ENCODE data around the gene THUMPD1. TPM values are rescaled to one million over a fixed set of nuclear protein-coding genes. Genes with fewer than 3 reads are reported as not detected.
"Not testable (repeated sequence)": the region's sequence is repeated elsewhere in the genome, so short reads cannot be mapped to it uniquely, and the experiment has no call there.

Gene THUMPD1
- total and polyA plus RNA-seq, 2 experiments from 2014 or later: 44.6 to 93.0 TPM

DNA sequence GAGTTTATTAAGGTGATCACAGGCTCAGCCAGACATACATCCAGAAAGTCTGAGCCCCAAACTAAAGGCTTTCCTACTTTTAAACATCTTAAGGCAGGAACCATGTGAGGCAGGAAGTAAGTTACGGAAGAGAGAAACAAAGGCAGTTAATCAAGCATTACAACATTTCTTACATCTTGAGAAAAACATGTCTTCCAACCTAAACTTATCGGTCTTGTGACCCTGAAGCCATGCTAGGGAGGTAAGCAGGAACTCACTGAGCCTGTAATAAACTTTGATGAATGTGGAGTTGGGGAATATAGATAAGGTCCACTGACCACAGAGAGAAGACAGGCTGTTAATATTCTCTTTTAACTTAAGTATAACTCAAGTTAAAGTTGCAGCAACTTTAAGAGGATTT lies 18.7 kb upstream of the THUMPD1 start:
- Histone ChIP-seq H3K36me3 (ENCODE audit: insufficient read depth) (no peaks in the 10 kb centered on the region), H3K4me2 (no peak overlapping the region), H3F3A (replicated peaks; ENCODE audit: low read depth) (no peaks in the 10 kb centered on the region), H4K20me1 (replicated peaks; ENCODE audit: insufficient read depth) (no peaks in the 10 kb centered on the region), H3K9me2 (ENCODE audit: insufficient read depth) (no peaks in the 10 kb centered on the region), H3K4me3 (no peak overlapping the region), H3K27me3 (ENCODE audit: insufficient read depth) (no peaks in the 10 kb centered on the region), H3K27ac (ENCODE audit: low read depth) (no peak overlapping the region), H3K79me2 (replicated peaks; ENCODE audit: insufficient read depth) (no peaks in the 10 kb centered on the region), H3K4me1 (ENCODE audit: insufficient read depth) (no peaks in the 10 kb centered on the region), H2AFZ (peak overlapping the region; percentile 63; the same call in 1 of the 2 replicates)
- H3K4me3 Mint-ChIP-seq: no peak overlapping the region
- TF ChIP-seq JUNB (IDR thresholded peaks at IDR 0.05; ENCODE audit: unreplicated experiment) (no peak), EZH2phosphoT487 (IDR thresholded peaks at IDR 0.05; ENCODE audit: unreplicated experiment) (no peak), ZNF331 (CRISPR knock-in tag; IDR thresholded peaks at IDR 0.05; ENCODE audit: low read depth) (no peak), REST (IDR thresholded peaks at IDR 0.05; ENCODE audit: unreplicated experiment) (no peak), STAT1 (IDR thresholded peaks at IDR 0.05; ENCODE audit: unreplicated experiment) (no peak)
- H3K9me3 Mint-ChIP-seq: peaks cover 12% of the 10 kb centered on the region; the same call in 2 of the 3 replicates
- no peaks in the 10 kb centered on the region for H3K36me3 Mint-ChIP-seq (ENCODE audit: low read depth)
- no peak overlapping the region for H3K27ac Mint-ChIP-seq
- ATAC-seq (no peak), DNase-seq (ENCODE audit: low spot score) (no peak)
- H3K27me3 Mint-ChIP-seq (ENCODE audit: insufficient read depth, low read depth, poor library complexity): no peaks in the 10 kb centered on the region
- peaks cover 5% of the 10 kb centered on the region; the same call in 2 of the 3 replicates for H3K4me1 Mint-ChIP-seq

GRCh38 chr16:20755799-20756198 lies 14.2 kb upstream of the THUMPD1 start:
- H3K4me3 Mint-ChIP-seq, H3K9me3 Mint-ChIP-seq: not testable (repeated sequence)

DNA sequence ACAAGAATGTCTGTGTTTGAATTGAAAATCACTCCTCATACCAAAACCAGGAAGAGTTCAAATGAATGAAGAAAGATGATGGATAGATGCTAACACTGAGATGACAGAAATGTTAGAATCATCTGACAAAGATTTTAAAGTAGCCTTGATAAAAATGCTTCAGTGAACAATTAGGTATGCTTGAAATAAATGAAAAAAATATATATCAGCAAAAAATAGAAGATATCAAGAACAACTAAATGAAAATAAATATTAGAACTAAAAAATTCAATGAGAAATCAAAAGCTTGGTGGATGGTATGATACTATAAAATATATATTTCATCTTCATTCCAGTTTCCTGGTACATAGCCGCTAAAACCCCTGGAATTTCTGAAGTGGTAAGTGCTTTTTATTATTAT lies 13.6 kb upstream of the THUMPD1 start:
- Mint-ChIP-seq H3K9me3 (peaks cover 3% of the 10 kb centered on the region; the same call in 1 of the 3 replicates), H3K36me3 (ENCODE audit: low read depth) (no peaks in the 10 kb centered on the region), H3K4me3 (no peak overlapping the region), H3K27ac (no peak overlapping the region), H3K4me1 (peaks cover 5% of the 10 kb centered on the region; the same call in 2 of the 3 replicates), H3K27me3 (ENCODE audit: insufficient read depth, low read depth, poor library complexity) (no peaks in the 10 kb centered on the region)
- DNase-seq (ENCODE audit: low spot score): no peak
- no peaks in the 10 kb centered on the region for H3K36me3 ChIP-seq (ENCODE audit: insufficient read depth)
- H3F3A ChIP-seq (replicated peaks; ENCODE audit: low read depth): no peaks in the 10 kb centered on the region
- no peaks in the 10 kb centered on the region for H3K27me3 ChIP-seq (ENCODE audit: insufficient read depth)
- no peak overlapping the region for H2AFZ ChIP-seq
- no peaks in the 10 kb centered on the region for H3K4me1 ChIP-seq (ENCODE audit: insufficient read depth)
- no peaks in the 10 kb centered on the region for H4K20me1 ChIP-seq (replicated peaks; ENCODE audit: insufficient read depth)
- no peaks in the 10 kb centered on the region for H3K9me2 ChIP-seq (ENCODE audit: insufficient read depth)
- ATAC-seq: no peak
- H3K4me3 ChIP-seq: no peak overlapping the region
- no peak overlapping the region for H3K27ac ChIP-seq (ENCODE audit: low read depth)
- H3K79me2 ChIP-seq (replicated peaks; ENCODE audit: insufficient read depth): no peaks in the 10 kb centered on the region
- no peak overlapping the region for H3K4me2 ChIP-seq
- TF ChIP-seq REST (IDR thresholded peaks at IDR 0.05; ENCODE audit: unreplicated experiment): no peak
- TF ChIP-seq NANOG (IDR thresholded peaks at IDR 0.05; ENCODE audit: borderline replicate concordance): no peak

More at GRCh38 chr16:20755799-20756198, 14.2 kb upstream of the THUMPD1 start:
- not testable (repeated sequence) for DNase-seq (ENCODE audit: low spot score); H3K4me3 ChIP-seq; H3K9me2 ChIP-seq (ENCODE audit: insufficient read depth); H3K4me1 ChIP-seq (ENCODE audit: insufficient read depth); H3K4me1 Mint-ChIP-seq; H3K36me3 ChIP-seq (ENCODE audit: insufficient read depth); H3K36me3 Mint-ChIP-seq (ENCODE audit: low read depth); H3K4me2 ChIP-seq; H3K27ac Mint-ChIP-seq; H3K27me3 ChIP-seq (ENCODE audit: insufficient read depth); H3K27me3 Mint-ChIP-seq (ENCODE audit: insufficient read depth, low read depth, poor library complexity); H2AFZ ChIP-seq; H3K79me2 ChIP-seq (replicated peaks; ENCODE audit: insufficient read depth); H3F3A ChIP-seq (replicated peaks; ENCODE audit: low read depth); H3K27ac ChIP-seq (ENCODE audit: low read depth); H4K20me1 ChIP-seq (replicated peaks; ENCODE audit: insufficient read depth); ATAC-seq
